Measurements from ENCODE around the gene ARRB2.
A peak's percentile ranks its signal among the peaks of the same experiment; 100 is the strongest.
"Not testable (repeated sequence)": the region's sequence is repeated elsewhere in the genome, so short reads cannot be mapped to it uniquely, and the experiment has no call there.

Gene ARRB2

GRCh38 chr17:4709794-4710692 is at the start of gene ARRB2:
Gene ARRB2, plus strand, starts transcription at chr17:4710632. Its CDS starts 90 bp downstream, at chr17:4710722.
- peak; percentile 95 to 98 (median 96) for DNase-seq

GRCh38 chr17:4663711-4664110 is 46.7 kb upstream of the ARRB2 start:
- no peak for DNase-seq

- DNase-seq = no peak
Observed at GRCh38 chr17:4664230-4664629, 46.2 kb upstream of the ARRB2 start.

GRCh38 chr17:4665027-4665426 is 45.4 kb upstream of the ARRB2 start:
- DNase-seq = no peak

GRCh38 chr17:4666296-4666695 is 44.1 kb upstream of the ARRB2 start:
- DNase-seq = no peak

- DNase-seq = no peak
Observed at GRCh38 chr17:4667166-4667565, 43.3 kb upstream of the ARRB2 start.

GRCh38 chr17:4672055-4672630 is 38.3 kb upstream of the ARRB2 start:
- no peak for DNase-seq

GRCh38 chr17:4672751-4673150 is 37.7 kb upstream of the ARRB2 start:
- no peak for DNase-seq

- no peak for DNase-seq
Observed at GRCh38 chr17:4673169-4673568, 37.3 kb upstream of the ARRB2 start.

- no peak for DNase-seq
Observed at GRCh38 chr17:4673986-4674684, 36.3 kb upstream of the ARRB2 start.

- DNase-seq = no peak
Observed at GRCh38 chr17:4674685-4674998, 35.8 kb upstream of the ARRB2 start.

GRCh38 chr17:4675791-4676190 is 34.6 kb upstream of the ARRB2 start:
- DNase-seq = no peak

GRCh38 chr17:4676791-4677190 is 33.6 kb upstream of the ARRB2 start:
- DNase-seq = no peak

- no peak for DNase-seq
Observed at GRCh38 chr17:4678448-4679026, 31.9 kb upstream of the ARRB2 start.

- no peak for DNase-seq
Observed at GRCh38 chr17:4679658-4680057, 30.8 kb upstream of the ARRB2 start.

GRCh38 chr17:4683739-4684138 is 26.7 kb upstream of the ARRB2 start:
- not testable (repeated sequence) for DNase-seq

- DNase-seq = not testable (repeated sequence)
Observed at GRCh38 chr17:4689872-4690271, 20.6 kb upstream of the ARRB2 start.

- no peak for DNase-seq
Observed at GRCh38 chr17:4690745-4691144, 19.7 kb upstream of the ARRB2 start.

- DNase-seq = no peak
Observed at GRCh38 chr17:4691686-4692085, 18.7 kb upstream of the ARRB2 start.

- DNase-seq = no peak
Observed at GRCh38 chr17:4693416-4693815, 17.0 kb upstream of the ARRB2 start.

GRCh38 chr17:4696437-4696805 is 14.0 kb upstream of the ARRB2 start:
- no peak for DNase-seq

GRCh38 chr17:4699401-4700056 is 10.9 kb upstream of the ARRB2 start:
- DNase-seq = not testable (repeated sequence)

- DNase-seq = no peak
Observed at GRCh38 chr17:4701116-4701515, 9.3 kb upstream of the ARRB2 start.

All from activated naive CD4-positive, alpha-beta T cell (primary cell).